Measurements from ENCODE around the gene DPP6.

The DPP6 gene

DNA sequence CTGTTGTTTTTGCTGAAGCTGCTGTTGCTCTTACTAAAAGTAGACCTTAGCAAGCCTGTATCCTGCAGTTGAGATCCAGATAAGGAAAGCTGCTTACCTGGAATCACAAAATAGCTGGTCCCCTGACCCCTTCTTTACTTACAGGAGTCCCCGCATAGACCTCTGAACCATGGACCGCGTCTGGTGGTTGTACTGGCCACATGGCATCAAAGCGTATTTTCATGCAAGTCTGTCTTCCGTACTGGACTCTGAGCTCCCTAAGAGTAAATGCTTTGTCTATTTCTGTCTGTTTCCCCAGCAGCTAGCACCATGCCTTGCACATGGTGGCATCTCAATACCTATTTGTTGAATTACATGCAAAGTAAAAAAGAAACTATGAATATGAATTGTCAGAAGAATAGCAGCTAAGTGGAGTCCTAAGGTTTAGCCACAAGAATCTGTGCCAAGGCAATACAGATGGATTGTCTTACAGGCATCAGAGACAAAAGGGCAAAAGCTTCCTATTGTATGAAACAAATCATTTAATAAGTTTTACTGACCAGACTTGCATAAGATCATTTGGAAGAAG, 791.6 kb downstream of the DPP6 start:
- no peak for DNase-seq

DNA sequence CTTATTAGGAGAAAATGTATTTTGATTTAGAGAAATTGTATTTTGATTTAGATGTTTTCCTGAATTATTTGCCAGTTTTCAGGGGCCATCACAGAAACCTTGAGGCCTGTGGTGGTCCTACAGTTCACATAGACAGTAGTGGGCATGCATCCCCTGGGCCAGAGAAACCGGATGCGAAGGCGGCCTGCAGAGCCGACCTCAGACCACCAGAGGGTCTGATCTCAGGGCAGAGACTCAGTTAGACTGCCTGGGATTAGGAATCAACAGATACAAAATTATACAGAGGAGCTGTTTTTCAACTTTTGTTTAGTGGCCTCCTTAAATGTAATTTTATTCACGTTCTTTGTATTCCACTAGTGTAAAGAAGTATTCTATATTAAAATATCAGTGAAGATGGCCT, 792.3 kb downstream of the DPP6 start:
- no peak for DNase-seq

DNA sequence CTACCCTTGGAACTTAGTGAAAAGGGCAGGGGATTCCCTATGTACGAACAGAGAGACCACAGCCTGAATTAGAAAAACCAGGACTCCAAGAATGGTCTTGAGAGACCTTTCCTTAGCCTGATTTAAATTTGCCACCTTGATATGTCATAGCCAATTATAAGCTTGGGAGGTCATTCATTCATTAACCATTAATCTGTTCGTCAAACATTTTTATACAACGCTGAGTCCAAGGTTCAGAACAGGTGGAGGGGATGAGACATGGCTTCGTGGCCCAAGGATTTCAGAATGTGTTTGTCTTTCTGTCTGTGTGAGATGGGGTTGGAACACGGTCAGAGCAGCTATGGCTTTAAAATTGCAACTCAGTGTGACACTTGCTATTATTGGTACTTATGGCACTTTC, 792.8 kb downstream of the DPP6 start:
- DNase-seq: no peak

DNA sequence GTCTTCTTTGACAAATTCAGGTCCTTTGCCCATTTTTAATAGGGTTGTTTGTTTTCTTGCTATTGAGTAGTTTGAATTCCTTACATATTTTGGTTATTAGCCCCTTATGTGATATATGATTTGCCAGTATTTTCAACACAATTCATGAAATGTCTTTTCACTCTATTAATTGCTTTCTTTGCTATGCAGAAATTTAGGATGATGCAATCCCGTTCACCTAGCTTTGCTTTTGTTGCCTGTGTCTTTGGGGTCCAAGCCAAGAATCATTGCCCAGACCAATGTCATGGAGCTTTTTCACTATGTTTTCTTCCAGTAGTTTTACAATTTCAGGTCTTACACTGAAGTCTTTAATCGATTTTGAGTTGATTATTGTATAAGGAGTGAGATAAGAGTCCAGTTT, 796.3 kb downstream of the DPP6 start:
- DNase-seq: no peak

DNA sequence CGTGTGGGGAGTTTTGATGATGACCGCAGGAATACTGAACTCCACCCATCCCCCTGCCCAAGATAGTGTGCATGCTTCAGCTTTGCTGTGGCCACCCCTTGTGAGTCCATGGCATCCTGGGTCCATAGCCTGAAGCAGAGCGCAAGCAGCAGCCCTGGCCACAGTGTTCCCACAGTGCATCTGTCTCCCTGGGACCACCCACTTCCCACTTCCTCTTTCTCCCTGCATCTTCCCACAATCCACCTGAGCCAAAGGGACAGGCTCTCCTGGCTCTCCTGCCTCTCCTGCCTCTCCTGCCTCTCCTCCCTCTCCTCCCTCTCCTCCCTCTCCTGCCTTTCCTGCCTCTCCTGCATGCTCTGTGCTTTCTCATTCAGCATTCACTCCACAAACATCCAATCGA, 800.0 kb downstream of the DPP6 start:
- DNase-seq: no peak

DNA sequence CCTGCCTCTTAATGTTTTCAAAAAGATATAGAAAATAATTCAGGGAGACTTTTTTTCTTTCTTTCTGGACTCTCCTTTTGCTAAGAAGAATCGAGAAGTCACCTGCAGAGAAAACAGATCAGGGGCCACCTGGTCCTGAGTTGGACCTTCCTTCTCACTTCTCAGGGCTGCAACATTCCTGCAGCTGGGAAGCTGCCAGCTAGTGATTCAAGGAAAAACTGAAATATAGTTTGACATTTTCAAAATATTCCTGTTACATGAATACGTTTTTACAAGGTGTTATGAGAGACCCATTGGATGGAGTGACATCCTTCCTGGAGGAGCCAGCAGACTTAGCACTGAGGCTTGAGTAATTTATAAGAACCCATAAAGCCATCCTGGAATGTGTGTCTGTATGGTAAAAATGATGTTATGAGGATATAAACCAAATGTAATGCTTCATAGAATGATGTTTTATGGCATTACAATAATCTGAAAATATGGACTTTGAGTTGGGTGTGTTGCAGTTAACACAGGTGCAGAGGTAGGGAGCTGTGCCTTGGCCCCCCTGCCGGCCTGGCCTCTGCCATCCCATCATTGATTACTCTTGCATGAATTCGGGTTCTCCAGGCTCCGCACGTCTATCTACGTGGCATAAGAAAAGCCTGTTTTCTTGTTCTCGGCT, 801.0 kb downstream of the DPP6 start:
- no peak for DNase-seq

DNA sequence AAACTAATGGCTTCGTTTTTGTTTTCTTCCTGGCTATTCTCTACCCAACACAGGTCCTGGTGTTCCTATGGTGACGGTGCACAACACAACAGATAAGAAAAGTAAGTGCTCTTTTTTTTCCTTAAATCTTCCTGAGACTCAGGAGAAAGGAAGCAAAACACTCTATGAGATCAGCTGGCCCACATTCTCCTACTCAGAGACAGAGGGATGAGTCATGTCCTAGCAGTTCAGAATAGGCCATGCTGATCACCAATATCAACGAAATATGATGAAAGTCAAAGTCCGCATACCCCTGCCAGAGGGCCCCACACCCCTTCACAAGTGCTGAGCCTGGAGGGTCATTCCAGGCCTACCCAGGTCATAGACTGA, 801.5 kb downstream of the DPP6 start:
- DNase-seq: no peak

DNA sequence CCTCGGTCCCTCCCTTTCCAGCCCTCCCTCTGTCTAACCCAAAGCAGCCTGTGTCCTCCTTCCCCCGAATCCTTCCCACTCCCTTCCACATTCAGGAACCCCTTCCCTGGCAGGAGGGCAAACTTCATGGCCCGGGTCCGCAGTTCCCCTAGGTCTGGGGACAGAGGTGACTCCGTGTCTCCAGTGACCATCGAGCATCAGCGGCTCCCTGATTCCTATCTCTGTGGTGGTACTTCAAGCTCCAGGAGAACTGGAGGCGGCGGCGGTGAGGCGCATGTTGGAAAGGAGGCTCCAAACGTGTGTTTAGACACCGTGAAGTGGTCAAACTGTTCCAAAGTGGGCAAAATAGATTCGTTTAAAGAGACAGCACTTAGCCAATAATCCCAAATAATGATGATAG, 802.6 kb downstream of the DPP6 start:
- DNase-seq: no peak

DNA sequence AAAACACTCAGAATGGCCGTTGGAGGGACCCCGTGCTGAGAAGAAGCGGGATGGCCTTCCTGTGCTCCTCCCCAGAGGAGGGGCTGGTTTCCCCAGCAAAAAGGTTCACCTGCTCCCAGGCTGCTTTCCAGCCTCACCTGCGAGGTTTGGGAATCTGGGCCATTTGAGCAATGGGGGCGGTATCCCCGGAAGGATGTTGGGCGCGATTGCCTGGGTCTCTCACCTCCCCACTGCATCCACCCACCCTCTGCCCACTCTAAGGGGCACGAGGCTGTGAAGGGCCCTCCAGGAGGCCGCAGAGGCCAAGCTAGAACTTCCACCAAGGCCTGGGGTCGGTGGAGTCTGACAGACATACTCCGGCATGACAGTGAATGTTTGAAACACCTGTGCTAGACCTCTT, 803.2 kb downstream of the DPP6 start:
- DNase-seq: no peak

DNA sequence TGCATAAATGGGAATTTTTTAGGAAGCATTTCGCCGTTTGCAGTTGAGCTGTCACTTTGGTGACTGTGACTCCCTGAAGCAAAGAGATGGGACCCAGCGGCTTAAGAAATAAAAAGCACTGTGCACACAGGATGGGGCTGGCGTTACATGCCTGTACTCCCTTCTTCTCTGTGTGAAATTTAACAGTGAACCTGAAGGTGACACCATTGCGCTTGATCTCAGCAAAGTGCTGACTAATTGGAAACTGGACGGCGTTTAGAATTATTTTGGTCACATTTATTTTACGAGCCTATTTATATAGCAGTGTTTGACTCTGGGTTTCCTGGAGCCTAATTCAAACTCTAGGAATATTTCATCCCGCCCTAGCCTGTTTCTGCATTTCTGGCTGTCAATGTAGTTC, 804.5 kb downstream of the DPP6 start:
- DNase-seq: no peak

DNA sequence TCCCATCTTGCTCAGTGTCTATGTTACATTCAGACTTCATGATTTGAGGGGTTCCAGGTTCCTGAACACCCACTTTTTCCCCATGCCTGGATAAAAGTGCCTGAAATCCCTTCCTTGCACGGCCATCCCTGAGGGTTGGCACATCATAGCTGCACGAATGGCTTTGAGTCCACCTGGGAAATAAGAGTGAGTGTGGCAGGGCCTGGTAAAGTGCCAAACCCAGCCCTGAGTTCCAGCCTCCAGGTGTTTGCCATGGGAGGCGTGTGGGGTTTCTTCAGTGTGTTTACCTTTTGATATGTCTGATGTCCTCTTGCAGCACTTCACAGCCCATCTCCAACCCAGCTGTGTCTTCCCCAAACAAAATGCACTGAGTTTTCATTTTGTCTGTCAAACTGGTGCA, 805.0 kb downstream of the DPP6 start:
- DNase-seq: no peak

DNA sequence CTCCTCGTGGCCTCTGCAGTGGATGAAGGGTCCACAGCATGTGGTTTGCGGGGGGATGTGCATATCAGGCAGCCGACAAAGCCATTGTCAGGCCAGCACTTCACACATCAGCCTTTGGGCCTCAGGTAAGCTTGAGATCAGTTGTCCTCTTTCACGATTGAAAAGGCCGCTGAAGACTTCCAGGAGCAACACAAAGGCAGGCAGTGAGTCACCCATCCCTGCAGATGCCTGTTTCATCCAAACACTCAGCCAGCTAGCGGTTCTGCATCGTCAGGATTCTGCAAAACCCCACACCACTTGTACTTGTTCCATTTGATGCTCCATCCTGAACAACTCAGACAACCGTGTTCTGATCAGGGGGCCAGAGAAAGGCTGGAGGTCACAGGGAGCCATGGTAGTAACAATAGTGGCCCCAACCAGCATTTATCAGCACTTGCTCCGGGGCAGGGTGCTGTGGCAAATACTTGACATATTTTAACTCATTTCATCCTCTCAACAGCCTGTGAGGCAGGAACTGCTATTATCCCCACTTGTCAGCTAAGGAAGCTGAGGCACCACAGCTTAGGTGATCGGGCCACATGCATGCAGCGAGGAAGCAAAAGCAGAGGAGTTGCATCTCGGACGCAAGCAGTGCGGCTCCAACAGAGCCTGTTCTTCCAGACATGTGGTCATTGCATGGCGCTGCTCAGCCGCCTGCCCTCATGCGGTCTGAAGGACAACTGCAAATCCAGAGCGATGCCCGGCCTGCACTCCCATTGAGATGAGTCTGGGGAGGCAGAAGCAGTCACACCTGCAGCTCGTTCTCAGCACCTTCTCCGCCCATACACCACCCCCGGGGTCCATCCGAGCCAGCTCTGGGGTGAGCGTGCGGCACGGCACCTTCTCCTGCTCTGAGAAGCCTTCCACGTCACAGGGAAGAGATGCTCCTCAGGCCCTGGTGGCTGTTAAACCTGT, 805.8 kb downstream of the DPP6 start:
- no peak for DNase-seq

DNA sequence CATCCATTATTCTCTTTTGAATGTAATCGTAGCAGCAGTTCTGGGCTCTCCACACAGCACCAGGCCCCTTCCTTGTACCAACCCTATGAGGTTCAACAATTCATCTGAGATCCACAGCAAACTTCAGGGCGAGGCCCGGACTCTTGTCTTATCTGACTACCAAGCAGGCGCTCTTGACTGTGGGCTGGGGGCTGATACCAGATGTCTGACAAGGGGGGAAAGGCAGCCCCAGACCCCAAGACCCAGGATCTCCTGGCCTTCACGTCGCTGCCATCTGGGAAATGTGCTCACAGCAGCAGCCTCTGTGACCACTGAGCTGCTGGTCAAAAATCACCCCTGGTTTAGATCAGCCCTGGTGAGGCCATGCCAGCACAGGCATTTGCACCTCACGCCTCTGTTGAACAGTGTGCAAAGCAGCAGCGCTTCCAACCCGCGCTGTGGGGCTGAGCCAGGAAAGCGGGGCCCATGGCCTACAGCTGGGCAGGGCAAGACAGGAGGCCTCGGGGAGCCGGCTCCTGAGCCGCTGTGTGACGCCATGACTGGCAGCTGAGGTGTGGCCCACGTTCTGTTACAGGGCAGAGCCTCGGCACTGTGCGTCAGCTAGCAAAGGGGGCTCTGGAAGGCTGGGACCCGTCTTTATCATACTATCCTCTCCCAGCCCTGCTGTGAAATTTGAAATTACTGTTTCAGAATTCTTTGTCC, 806.8 kb downstream of the DPP6 start:
- no peak for DNase-seq

DNA sequence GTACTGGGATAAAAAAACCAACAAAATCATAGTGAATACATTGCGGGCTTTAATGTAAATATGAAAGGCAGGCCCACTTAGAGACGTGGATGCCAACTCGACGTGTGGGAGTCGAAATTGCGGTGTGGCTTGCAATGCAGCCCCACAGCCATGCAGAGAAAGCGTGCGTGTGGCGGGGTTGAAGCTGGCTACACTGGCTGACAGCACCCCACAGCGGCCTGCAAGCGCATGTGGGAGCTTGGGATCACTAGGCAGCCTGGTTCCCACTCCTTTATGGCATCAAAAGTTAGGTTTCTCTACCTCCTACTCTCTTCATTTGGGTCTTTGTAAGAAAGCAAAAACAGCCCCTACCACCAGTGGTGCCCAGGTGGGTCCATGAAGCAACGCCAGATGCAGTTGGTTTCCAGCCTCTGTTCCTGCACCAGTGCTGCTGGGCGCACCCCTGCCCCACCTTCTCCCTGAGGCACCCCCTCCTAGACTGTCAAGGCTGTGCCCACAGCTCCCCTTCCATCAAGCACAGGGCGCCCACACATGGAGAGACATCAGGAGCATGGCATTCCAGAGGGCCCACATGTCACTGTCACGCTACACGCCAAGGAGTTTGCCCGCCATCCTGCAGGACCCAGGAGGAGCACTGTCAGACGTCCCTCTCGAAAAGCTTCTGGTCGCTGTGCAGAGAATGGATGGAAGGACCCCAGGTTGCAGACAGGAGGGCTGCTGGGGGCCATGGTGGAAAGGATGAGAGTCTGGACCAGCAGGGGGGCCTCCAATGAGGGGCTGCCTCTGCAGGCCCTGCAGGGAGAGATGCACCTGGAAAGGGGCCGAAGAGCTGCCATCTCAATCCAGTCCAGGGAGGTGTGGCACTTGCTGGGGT, 807.8 kb downstream of the DPP6 start:
- DNase-seq: no peak

DNA sequence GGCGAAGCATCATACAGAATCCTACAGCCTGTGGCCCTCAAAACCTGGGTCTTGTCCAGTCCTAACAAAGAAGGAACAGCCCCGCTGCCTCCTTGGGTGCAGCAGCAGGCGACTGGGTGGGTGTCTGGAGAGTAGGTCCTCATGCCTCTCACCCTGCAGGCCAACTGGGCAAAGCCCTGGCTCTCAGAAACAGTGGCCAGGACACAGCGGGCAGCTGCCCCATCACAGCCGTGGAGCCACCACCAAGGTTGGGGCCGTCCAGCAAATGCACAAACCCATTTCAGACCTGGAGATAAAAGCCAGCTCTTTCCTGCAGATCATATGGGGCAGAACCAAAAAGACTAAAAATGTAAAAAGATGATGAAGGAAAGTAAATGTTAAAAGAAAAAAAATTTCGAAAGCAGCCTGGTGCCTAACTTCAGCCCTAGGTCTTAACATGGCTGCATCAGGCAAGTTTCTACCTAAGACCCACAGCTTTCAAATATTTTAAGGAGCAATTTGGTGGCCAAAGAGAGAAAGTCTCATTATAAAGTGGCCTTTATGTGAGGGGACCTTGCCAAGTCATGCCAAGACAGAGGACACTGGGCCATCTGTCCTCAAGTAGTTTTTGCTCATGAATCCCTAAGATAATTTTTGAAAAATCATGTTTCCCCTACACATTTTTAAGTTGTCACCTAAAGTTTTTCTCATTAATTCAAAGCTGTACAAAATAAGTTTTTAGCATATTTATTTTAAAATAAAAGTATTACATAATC, 808.6 kb downstream of the DPP6 start:
- no peak for DNase-seq

DNA sequence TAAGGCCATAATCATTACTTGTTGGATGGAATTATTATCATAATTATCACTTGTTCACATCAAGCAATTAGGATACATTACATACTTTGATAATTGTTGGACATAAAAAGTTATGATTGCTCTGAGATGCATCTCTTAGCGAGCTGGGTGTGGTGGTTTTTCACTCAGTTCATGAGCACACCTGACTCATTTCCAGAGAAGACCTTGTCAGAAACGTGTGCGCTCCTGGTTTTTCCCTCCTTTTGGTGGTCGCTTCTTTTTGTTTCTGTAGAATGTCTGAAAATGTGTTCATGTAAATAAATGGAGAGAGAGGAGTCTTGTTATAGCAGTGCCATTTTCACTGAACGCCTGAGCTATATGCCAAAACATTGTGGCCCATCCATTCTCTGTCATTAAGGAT, 809.4 kb downstream of the DPP6 start:
- no peak for DNase-seq

DNA sequence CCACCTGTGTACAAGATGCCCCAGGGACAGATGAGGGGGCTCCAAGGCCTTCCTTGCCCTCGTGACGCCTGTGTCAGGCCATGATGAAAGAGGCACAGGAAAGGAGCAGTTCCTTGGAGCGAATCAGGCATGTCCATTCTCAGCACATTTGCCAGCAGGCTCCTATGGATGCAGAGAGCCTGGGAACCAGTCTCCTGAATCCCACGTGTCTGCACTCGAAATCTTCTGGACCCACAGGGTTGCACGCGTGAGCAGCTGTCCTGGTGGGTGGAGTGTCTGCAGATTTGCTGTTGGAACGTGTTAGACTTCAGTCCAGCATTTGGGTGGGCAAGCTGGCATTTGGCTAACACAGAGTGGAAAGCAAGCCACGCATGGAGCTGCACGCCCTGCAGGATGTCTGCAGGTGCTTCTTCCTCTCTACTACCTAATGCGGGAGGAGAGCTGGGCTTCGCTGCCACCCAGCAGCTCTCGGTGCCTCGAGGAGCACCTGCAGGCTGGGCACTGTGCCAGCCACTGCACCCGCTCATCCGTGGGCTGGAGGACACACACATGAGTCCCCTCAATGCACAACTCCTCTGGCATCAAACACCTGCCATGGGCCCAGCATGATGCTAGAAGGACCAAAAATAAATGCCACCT, 810.1 kb downstream of the DPP6 start:
- DNase-seq: no peak

DNA sequence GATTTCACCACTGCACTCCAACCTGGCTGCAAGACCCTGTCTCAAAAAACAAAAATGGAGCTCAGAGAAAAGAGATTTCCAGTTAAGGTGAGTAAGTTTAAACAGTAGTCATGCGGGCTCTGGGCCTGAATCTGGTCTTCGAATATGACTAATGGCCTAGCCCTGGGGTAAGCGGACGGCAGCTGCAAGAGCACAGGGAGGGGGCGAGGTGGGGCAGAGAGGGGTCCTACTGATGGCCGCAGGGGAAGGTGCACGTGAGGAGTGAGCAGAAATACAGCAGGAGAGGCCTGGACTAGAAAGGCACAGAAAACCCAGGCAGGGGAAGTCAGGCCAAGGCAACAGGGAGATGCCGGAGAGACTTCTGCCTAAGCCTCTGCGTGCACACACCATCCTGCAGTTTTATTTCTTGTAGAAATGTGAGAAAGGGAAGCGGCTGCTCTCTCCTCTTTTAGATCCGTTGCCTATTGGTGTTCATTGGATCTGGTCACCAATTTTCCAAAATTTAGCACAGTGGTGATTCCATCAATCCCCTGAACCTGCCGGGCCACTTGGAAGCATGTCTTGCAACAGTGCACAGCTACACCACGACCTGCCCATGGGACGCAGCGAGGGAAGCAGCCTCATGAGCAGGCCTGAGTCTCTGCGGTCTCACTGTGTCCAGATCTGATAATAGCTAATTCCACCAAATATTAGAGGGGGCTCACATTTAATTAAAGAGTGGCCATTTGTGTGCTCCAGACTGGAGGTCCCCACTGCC, 811.7 kb downstream of the DPP6 start:
- DNase-seq: no peak

DNA sequence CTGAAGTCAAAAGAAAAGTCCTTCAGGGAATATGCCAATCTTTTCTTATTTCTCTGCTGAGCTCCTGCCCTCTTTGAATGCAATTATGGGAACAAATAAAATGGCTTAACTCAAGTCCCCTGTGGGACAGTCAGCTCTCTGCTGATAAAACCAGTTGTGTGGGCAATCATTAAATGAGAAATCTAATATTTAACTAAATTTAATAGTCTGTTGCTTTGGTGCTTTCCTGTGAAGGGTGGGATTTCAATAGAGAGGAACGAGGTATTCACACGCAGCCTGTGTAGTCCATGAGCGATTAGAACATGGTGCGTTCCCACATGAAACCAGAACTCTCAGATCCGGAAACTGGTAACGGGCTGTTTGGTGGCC, 812.3 kb downstream of the DPP6 start:
- DNase-seq: no peak

DNA sequence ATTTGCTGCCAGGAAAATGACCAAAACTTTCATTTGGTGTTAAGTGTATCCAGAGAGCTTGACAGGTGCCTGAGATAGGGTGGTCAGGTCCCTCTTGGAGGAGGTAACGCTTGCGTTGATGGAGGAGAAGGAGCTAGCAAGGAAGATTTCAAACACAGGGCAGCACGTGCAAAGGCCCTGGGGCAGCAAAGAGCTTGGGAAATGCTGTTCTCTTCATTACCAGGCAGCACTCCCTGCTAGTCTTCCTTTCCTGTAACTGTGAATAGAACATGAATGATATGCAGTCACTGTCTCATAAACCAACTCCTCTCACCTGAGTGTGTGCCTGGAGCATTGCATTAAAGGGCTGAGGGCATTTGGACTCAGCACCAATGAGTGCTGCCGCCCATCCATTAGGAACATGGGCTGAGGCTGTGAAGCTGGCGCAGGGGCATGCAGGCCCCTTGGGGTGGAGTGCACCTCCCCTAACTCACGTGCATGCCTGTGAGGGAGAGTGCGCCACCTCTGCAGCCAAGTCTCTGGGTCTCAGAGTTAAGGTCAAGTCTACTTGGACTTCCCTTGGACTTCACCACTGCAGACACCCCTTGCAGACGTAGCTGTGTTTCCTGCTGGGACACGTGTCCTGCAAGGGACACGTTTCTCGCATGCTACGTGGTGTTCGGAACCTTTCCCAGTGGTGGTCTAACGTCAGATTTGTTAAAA, 813.9 kb downstream of the DPP6 start:
- DNase-seq: no peak

All from inflammatory macrophage (primary cell).